Gastroesophageal sphincter (tissue), 4 donors: ENCODE measurements around the gene PCCB. TPM values are rescaled to one million over a fixed set of nuclear protein-coding genes. Genes with fewer than 3 reads are reported as not detected.

Experiments
- ATAC-seq: fragments of 150-250 bp; one replicate; pipeline ENCODE4 v1.9.1; 2016; ENCODE audit warnings: mild to moderate bottlenecking, moderate library complexity
- H3K27ac ChIP-seq, 4 donors: fragments of 200-600 bp; sonication (generic) in 3 of 4; 1 replicate in 3 of 4; 2 replicates in 1 of 4; pipeline ENCODE4 v1.5.1; 2016 to 2019
- H3K27me3 ChIP-seq: fragments of 200-600 bp; sonication (generic); one replicate; pipeline ENCODE4 v1.5.1; 2019
- H3K36me3 ChIP-seq, 2 donors: fragments of 200-600 bp; sonication (generic); one replicate each; pipeline ENCODE4 v1.5.1; 2019; ENCODE audit warnings: control low read depth in 1 of 2
- H3K4me1 ChIP-seq, 3 donors: fragments of 200-600 bp; sonication (generic); 1 replicate in 2 of 3; 2 replicates in 1 of 3; pipeline ENCODE4 v1.5.1; 2016 to 2019; ENCODE audit warnings: control low read depth in 2 of 3
- H3K4me3 ChIP-seq, 2 donors: fragments of 200-600 bp; sonication (generic); one replicate each; pipeline ENCODE4 v1.5.1; 2019; ENCODE audit warnings: mild to moderate bottlenecking in 1 of 2, moderate library complexity in 1 of 2
- H3K9me3 ChIP-seq, 3 donors: fragments of 200-600 bp; sonication (generic); one replicate each; pipeline ENCODE4 v1.5.1; 2017 to 2019; ENCODE audit warnings: control low read depth in 2 of 3
- CTCF ChIP-seq, 4 experiments: fragments of 200-600 bp in 2 of 4; fragments of 450-650 bp in 2 of 4; sonication (generic) in 1 of 4; IDR thresholded peaks; one replicate each; pipeline ENCODE4 v1.5.1; 2017 to 2019; ENCODE audit warnings: antibody characterized with exemption in 4 of 4, mild to moderate bottlenecking in 2 of 4, moderate library complexity in 2 of 4
- EP300 ChIP-seq: sonication (generic); formaldehyde crosslinking; IDR thresholded peaks from one replicate; pipeline ENCODE4 v1.6.1; 2017; ENCODE audit warnings: antibody characterized with exemption, mild to moderate bottlenecking
- POLR2A ChIP-seq, 2 donors: fragments of 450-650 bp; IDR thresholded peaks; one replicate each; pipeline ENCODE4 v1.6.1; 2017; ENCODE audit warnings: antibody characterized with exemption in 2 of 2, mild to moderate bottlenecking in 2 of 2, moderate library complexity in 1 of 2
- POLR2AphosphoS5 ChIP-seq: sonication (generic); formaldehyde crosslinking; IDR thresholded peaks from one replicate; pipeline ENCODE4 v1.6.1; 2017; ENCODE audit warnings: antibody characterized with exemption
- WGBS, 2 donors: methylation state at CpG; one replicate each; pipeline ENCODE4 v1.1.5; 2018; ENCODE audit warnings: low coverage in 1 of 2; 5-methylcytosine and 5-hydroxymethylcytosine counted together
- total RNA-seq, 4 donors: library from RNA; depleted of rRNA; stranded (reverse); fragments of >200 nt; gene quantifications; one replicate each; pipeline ENCODE4 v1.1.0, GENCODE V29; 2016

Gene PCCB
- total RNA-seq, 4 donors from 2014 or later = 23.7 to 42.8 (median 31.3) TPM

DNA sequence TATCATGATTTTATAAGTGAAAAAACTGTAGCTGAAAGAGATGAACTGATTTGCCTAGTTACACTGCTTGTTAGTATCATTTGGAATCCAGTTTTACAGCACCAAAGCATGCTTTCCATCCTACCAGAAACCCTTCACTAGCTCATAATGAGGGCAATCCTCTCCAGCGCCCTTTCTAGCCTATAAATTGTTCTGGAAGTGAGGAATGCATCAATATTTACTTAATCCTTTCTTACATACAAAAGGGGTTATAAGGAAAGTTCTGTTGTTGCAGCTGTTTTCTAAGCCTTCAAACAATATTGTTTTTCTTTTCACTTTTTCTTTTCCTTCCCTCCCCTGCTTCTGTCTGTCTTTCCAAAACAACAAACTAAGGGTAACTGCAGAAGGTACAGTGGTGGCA, 11.0 kb upstream of the PCCB start:
- H3K9me3 ChIP-seq = no peaks in the 10 kb centered on the region
- no peak for ATAC-seq
- H3K36me3 ChIP-seq = no peaks in the 10 kb centered on the region
- TF ChIP-seq POLR2A (IDR thresholded peaks at IDR 0.05) (no peak), EP300 (no peak), CTCF (IDR thresholded peaks at IDR 0.05) (no peak), POLR2AphosphoS5 (no peak)
- no peak overlapping the region for H3K27ac ChIP-seq
- H3K4me3 ChIP-seq = no peak overlapping the region
- no peaks in the 10 kb centered on the region for H3K27me3 ChIP-seq
- H3K4me1 ChIP-seq = no peaks in the 10 kb centered on the region
- 25 to 35% methylated on average over 1 of the region's 1 CpG for WGBS, 2 donors

DNA sequence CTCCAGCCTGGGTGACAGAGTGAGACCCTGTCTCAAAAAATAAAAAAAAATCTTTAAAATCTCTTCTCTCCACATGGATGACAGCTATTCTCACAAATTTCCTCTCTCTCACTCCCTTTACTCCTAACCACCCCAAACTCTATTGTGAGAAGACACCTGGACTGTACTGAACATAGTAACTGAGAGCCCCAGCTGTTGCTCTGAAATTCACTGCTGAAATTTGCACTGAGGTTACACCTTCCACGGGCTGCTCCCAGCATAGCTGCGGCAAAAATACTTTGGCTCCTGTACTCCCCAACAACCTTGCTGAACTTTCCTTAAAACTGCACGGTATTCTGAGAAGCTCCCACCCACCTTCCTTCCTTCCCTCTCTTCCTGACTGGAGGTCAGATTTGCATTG, 4.4 kb upstream of the PCCB start:
- Histone ChIP-seq H3K4me3 (no peak overlapping the region), H3K4me1 (peaks cover 0 to 8% (median 0%) of the 10 kb centered on the region in 3 donors), H3K27me3 (no peaks in the 10 kb centered on the region), H3K27ac (no peak overlapping the region), H3K36me3 (no peaks in the 10 kb centered on the region), H3K9me3 (no peaks in the 10 kb centered on the region)
- TF ChIP-seq POLR2A (IDR thresholded peaks at IDR 0.05) (no peak), CTCF (IDR thresholded peaks at IDR 0.05) (no peak), POLR2AphosphoS5 (no peak), EP300 (no peak)
- no peak for ATAC-seq
- 37% methylated on average over 2 to 3 of the region's 3 CpGs for WGBS, 2 donors

DNA sequence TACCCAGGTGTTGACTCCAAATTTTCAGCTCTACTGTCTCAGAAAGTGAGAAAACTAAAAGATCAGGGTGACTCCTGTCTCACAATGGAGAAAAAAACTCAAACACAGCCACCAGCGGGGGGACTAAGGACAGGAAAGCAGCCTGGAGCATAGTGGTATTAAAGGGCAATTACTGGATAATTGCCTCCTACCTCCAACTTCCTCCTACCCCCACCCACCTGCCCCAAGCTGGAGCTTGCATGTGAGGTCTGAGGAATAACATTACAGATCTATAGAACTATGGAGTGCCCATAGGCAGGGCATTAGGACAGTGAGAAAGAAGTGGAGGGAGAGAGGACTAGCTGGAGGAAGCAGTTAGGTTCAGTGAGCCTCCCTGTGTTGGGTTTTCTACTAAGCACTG, 2.7 kb upstream of the PCCB start:
- no peak overlapping the region for H3K4me3 ChIP-seq
- ATAC-seq = no peak
- H3K27me3 ChIP-seq = no peaks in the 10 kb centered on the region
- WGBS, 2 donors = 80% methylated on average over 1 of the region's 1 CpG; no CpG with 5 or more reads in 1 of the 2 donors
- H3K4me1 ChIP-seq = peaks cover 0 to 24% (median 6%) of the 10 kb centered on the region in 3 donors
- H3K9me3 ChIP-seq = no peaks in the 10 kb centered on the region
- no peak for TF ChIP-seq CTCF (IDR thresholded peaks at IDR 0.05)
- no peak for TF ChIP-seq EP300
- no peak for TF ChIP-seq POLR2AphosphoS5
- no peak for TF ChIP-seq POLR2A (IDR thresholded peaks at IDR 0.05)
- no peaks in the 10 kb centered on the region for H3K36me3 ChIP-seq
- H3K27ac ChIP-seq = no peak overlapping the region

DNA sequence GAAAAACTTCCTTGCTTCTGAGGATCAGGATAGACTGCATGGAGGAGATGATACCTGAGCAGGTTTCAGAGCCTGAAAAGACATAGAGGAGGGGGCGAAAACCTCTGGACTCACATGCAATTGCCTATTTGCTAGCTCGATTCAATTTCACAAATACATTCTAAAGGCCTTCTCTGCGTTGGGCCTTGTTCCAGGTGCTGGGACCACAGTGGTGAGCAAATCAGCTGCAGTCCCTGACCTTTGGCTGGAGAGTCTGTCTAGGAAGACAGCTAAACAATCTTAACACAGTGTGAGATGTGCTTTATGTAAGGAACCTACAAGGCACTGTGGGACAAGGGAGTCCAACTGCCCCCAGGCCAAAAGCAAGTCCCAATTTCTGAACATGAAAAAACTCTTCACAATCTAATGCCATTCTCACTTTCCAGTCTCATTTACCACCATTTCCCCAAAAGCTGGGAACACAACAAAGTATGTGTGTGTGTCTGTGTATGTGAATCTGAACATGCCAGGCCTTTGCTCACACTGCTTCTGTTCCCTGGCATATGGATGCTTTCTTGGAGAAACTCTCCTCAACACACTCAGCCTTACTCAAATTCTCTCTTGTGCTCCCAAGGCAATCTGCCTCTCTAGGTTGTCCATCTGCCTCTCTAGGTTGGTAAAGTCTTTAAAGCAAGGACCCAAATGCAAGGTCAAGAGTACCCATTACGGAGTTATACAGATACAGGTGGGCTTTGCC, 2.1 kb upstream of the PCCB start:
- no peaks in the 10 kb centered on the region for H3K36me3 ChIP-seq
- H3K4me3 ChIP-seq = no peak overlapping the region
- peaks cover 0 to 24% (median 6%) of the 10 kb centered on the region in 3 donors for H3K4me1 ChIP-seq
- H3K27ac ChIP-seq = no peak overlapping the region
- H3K9me3 ChIP-seq = no peaks in the 10 kb centered on the region
- no peaks in the 10 kb centered on the region for H3K27me3 ChIP-seq
- ATAC-seq = no peak
- WGBS, 2 donors = 79 to 83% methylated on average over 2 to 3 of the region's 4 CpGs
- TF ChIP-seq POLR2A (IDR thresholded peaks at IDR 0.05) (no peak), CTCF (IDR thresholded peaks at IDR 0.05) (no peak), EP300 (no peak), POLR2AphosphoS5 (no peak)

- H3K27ac ChIP-seq = no peak overlapping the region
- H3K9me3 ChIP-seq = no peaks in the 10 kb centered on the region
- no peaks in the 10 kb centered on the region for H3K27me3 ChIP-seq
- H3K36me3 ChIP-seq = no peaks in the 10 kb centered on the region
- TF ChIP-seq EP300 (no peak), POLR2AphosphoS5 (no peak), CTCF (IDR thresholded peaks at IDR 0.05) (no peak), POLR2A (IDR thresholded peaks at IDR 0.05) (no peak)
- 89 to 100% methylated on average over 3 of the region's 3 CpGs for WGBS, 2 donors
- H3K4me1 ChIP-seq = peaks cover 0 to 24% (median 6%) of the 10 kb centered on the region in 3 donors
- ATAC-seq = no peak
- no peak overlapping the region for H3K4me3 ChIP-seq
Observed at GRCh38 chr3:136249091-136249490, 1.0 kb upstream of the PCCB start.
